GM19463 (cell line): Measurements from ENCODE around the gene NIPAL3.
"Not testable (repeated sequence)": the region's sequence is repeated elsewhere in the genome, so short reads cannot be mapped to it uniquely, and the experiment has no call there.

ENCODE experiments used
- ATAC-seq: cut with Tn5 transposase; IDR thresholded peaks from one replicate; pipeline ENCODE4 v1.9.1; 2021; ENCODE audit warnings: mild to moderate bottlenecking, moderate library complexity; ENCODE audit not compliant: unreplicated experiment

The NIPAL3 gene

GRCh38 chr1:24420547-24420946 is 4.9 kb downstream of the NIPAL3 start:
- no peak for ATAC-seq

- ATAC-seq: no peak
These were observed 5.9 kb downstream of the NIPAL3 start for GRCh38 chr1:24421502-24421901.

DNA sequence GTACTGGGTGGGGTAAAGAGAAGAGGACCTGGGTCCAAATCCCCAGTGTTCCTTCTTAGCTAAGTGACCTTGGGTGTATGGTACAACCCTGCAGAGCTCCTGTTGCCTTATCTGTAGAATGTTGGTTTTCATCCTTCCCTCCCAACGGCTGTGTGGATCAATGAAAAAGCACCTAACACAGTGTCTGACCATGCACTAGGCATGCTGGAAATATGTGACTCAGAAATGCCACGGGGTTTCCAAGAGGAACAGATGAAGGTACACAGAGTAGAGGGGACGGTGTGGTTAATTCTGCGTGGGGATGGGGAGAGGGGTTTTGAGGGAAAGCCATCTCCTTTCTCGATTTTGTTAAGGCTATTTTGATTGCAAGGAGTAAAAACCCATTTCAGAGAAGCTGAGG is 8.6 kb downstream of the NIPAL3 start:
- no peak for ATAC-seq

GRCh38 chr1:24424990-24425389 is 9.4 kb downstream of the NIPAL3 start:
- no peak for ATAC-seq

- ATAC-seq: no peak
These were observed 9.8 kb downstream of the NIPAL3 start for GRCh38 chr1:24425441-24425840.

GRCh38 chr1:24425922-24426321 is 10.3 kb downstream of the NIPAL3 start:
- ATAC-seq: no peak

DNA sequence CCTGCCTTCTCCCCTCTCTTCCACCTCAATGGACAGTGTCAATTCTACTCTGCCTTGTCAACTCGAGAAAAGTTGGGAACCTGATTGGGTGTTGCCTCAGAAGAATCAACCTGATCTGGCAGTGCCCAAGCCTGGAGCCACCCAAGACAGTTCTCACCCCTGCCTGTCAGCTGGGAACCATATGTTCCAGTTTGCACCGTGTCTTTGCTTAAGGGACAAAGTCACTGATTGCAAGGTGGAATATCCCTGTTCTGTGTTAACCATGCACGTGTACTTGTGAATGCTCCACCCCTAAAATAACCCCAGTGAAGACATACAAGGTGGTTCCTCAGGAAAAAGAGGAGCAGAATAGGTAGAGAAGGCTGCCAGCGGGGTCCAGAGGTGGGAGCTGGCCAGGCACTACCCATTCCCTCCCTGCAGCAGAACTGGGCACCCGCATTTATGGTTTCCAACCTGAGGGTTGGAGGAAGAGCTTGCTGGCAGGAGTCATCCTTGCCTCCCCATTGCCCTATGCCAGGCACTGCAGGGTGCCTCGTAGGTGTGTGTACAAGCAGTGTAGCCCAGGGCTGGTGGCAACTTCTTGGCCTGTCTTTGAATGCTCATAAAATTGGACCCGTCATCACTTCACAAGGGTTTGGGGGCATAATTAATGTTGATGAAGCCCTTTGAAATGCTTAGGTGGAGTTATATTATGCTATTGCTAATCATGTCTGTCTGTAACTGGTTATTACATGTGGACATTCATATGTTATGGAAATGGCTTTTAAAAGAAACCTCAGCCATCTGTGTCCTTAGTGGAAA is 11.3 kb downstream of the NIPAL3 start:
- ATAC-seq: no peak

- no peak for ATAC-seq
These were observed 11.9 kb downstream of the NIPAL3 start for GRCh38 chr1:24427545-24427862.

DNA sequence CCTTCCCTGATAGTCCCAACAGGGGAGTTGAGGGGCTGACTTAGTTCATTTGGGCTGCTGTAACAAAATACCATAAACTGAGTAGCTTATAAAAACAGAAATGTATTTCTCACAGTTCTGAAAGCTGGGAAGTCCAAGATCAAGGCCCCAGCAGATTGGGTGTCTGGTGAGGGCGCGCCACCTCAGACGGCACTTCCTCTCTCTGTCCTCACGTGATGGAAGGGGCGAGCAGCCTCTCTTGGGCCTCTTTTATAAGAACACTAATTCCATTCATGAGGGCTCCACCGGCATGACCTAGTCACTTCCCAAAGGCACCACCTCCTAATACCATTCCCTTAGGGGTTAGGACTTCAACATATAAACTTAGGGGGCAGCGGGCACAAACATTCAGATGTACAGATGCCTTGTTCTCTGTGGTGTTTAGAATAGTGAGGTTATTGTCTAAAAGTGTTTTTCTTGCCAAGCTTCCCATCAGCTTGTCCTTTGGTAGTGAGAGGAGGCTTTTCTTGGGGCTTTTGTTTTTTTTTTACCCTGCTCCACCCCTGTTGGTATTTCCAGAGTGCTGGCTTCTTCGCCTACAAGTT is 20.3 kb downstream of the NIPAL3 start:
- ATAC-seq: no peak

DNA sequence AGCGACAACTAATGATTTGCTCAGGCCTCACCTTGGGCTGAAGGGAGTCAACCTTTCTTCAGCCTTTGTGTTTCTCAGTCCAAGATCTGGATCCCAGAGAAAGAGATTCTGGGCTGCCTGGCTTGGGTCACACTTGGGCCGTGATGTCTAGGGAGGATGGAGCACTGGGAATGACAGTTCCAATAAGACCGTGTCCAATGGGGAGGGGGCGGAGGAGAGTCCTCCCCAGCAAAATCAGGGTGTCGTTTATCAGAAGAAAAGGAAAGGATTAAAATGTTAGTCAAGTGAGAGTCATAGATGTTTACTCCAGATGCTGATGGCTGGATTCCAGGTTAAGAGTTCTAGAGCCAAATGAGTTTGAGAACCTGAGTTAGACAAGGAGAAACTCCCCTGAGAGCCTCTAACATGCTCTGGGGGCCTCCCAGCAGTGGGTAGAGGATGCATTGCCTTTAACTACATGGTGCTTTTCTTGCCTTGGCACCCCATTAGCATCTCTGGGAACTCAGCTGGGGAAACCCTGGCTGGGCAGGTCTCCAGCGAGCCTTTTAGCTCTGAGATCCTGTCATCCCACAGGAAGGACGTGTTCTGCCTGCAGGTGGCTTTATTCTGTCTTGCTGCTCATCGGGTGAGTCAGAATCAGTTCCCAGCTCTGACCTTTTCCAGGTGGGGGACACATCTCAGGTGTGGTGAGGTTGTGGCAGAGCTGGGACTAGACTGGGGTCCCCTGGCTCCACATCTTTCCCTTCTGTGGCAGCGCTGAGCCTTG is 22.2 kb downstream of the NIPAL3 start:
- ATAC-seq: no peak

- no peak for ATAC-seq
These were observed 22.9 kb downstream of the NIPAL3 start for GRCh38 chr1:24438423-24438901.

DNA sequence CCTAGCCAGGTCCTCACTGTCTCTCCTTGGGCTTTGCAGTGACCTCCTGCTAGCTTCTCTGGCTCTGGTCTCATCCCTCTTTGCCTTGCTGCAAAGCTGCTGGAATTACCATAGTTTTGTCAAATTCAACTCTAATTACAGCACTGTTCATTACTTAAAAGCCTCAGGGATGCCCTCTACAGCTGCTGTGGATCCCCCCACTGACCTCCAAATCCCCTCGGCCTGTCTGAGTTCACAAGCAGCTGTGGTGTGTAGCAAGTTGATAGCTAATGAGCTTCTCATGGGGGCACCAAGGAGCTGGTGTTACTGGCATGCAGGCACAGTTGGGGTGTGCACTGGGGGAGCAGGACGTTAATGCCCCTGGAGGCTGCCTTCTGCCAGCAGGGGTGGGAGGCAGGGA is 24.8 kb downstream of the NIPAL3 start:
- ATAC-seq: no peak

DNA sequence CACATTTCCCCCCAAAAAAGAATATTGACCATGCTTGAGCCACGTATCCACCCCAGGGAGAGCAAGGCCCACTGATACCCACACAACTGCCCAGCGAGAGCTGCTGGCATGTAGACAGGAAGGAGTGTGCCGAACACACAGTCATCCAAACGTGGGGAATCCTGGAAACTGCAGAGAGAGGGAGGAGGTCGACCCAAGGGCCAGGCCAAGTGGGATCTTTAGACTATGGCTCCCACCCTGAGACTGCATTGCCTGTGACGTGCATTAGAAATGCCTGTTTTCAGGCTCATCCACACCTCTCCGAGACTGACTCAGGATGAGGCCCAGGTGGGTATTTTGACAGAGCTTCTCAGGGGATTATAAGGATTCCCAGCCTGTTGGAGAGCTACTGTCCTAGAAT is 25.9 kb downstream of the NIPAL3 start:
- ATAC-seq: no peak

DNA sequence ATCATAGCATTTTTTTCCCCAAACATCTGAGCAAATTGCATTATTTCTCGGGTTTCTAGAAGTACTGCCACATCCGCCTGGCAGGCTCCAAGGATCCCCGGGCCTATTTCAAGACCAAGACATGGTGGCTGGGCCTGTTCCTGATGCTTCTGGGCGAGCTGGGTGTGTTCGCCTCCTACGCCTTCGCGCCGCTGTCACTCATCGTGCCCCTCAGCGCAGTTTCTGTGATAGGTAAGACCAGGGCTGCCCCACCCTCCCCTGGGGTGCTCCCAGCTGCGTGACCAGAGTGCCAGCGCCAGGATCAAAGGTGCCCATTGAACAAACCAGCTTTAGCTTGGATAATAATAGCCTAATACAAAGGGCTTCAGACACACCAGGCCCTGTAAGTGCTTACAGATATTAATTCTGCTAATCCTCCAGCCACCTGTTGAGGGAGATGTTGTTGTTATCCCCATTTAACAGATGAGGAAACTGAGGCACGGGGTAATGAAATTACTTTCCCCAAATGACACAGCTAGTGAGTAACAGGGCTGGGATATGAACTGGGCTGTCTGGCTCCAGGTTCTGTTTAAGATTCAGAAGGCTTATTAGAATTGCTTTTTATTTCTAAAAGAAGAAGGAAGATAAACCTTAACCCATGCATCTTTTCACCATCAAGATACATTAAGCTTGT is 26.5 kb downstream of the NIPAL3 start:
- no peak for ATAC-seq

- no peak for ATAC-seq
These were observed 27.2 kb downstream of the NIPAL3 start for GRCh38 chr1:24442764-24443163.

GRCh38 chr1:24443241-24443656 is 27.6 kb downstream of the NIPAL3 start:
- ATAC-seq: no peak

DNA sequence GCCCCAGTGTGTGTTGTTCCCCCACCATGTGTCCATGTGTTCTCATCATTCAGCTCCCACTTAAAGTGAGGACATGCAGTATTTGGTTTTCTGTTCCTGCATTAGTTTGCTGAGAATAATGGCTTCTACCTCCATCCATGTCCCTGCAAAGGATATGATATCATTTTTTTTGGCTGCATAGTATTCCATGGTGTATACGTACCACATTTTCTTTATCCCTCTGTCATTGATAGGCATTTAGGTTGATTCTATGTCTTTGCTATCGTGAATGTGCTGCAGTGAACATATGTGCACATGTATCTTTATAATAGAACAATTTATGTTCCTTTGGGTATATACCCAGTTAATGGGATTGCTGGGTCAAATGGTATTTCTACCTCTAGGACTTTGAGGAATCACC is 30.8 kb downstream of the NIPAL3 start:
- not testable (repeated sequence) for ATAC-seq

DNA sequence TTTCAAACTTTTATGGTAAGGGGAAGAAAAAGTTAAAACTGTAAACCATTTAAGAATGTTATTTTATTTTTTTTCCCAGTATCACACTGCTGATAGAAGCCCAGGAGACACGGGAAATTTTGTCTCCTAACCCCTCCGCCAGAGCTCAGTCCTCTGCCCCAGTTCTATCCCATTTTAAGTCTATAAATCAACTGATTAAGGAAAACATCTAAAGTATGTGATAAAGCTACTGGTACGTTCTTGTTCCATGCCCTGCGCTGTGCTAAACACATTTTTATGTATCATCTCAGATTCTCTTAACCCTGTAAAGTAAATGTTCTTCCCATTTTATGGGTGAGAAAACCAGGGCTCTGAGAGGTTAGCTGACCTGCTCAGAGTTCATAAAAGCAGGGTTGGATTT is 34.7 kb downstream of the NIPAL3 start:
- ATAC-seq: no peak

- ATAC-seq: no peak
These were observed 35.3 kb downstream of the NIPAL3 start for GRCh38 chr1:24450857-24451397.

- no peak for ATAC-seq
These were observed 36.1 kb downstream of the NIPAL3 start for GRCh38 chr1:24451746-24452145.

DNA sequence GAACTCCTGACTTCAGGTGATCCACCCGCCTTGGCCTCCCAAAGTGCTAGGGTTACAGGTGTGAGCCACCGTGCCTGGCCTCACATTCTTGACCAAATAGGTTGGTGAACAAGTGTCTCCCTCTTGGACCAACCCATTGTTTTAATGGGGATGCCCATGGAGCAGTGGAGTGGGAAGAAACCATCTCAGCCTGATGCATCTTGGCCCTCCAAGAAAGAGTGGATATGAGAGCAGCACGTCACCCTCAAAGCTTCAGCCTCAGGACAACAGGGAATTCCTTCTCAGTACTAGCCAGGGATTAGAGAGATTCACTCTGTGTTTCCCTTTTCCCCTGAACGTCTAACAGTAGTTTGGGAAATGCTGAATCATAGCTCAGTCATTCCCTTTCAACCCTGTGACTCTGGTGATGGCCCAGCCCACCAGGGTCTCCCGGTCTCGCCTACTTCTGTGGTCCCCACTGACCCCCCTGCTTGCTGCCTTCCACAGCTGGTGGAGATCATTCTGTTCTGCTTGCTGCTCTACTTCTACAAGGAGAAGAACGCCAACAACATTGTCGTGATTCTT is 37.4 kb downstream of the NIPAL3 start:
- no peak for ATAC-seq
